D721Med (cell line): ENCODE results near the gene C1orf94.

ENCODE experiments used
- DNase-seq: peaks from one replicate; pipeline ENCODE4 v3.0.0; 2011; ENCODE audit warnings: low spot score; ENCODE audit not compliant: insufficient read length
- FAIRE-seq: peaks from 2 replicates; lab custom pipeline; 2011; peaks lifted over from hg19 to GRCh38; lab: Jason Lieb, UNC
- TF ChIP-seq, protein P1 (sequence below): IDR thresholded peaks from 2 replicates; pipeline ENCODE4 v1.5.1; 2012; ENCODE audit warnings: mild to moderate bottlenecking, control low read depth; ENCODE audit not compliant: insufficient read depth; ENCODE audit errors: missing control alignments

C1orf94 gene

DNA sequence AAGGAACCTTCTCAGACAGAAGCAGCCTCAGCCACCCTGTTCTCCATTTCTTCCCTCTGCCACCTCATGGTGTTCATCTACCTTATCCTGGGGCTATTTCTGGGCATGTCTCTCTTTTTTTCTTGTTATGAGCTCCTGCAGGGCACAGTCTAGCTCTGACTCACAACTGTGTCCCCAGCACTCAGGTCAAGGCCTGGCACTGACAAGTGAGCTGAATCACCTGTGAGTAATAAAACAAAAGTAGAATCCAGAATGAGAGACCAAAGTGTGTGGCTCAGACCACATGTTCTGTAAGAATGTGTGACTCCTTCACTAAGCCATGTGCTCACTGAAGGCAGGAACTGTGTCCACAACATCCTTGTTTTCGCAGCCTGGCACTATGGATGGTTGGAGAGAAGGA lies 23.2 kb downstream of the C1orf94 start:
- TF ChIP-seq, protein P1, sequence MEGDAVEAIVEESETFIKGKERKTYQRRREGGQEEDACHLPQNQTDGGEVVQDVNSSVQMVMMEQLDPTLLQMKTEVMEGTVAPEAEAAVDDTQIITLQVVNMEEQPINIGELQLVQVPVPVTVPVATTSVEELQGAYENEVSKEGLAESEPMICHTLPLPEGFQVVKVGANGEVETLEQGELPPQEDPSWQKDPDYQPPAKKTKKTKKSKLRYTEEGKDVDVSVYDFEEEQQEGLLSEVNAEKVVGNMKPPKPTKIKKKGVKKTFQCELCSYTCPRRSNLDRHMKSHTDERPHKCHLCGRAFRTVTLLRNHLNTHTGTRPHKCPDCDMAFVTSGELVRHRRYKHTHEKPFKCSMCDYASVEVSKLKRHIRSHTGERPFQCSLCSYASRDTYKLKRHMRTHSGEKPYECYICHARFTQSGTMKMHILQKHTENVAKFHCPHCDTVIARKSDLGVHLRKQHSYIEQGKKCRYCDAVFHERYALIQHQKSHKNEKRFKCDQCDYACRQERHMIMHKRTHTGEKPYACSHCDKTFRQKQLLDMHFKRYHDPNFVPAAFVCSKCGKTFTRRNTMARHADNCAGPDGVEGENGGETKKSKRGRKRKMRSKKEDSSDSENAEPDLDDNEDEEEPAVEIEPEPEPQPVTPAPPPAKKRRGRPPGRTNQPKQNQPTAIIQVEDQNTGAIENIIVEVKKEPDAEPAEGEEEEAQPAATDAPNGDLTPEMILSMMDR: no peak
- FAIRE-seq (no peak), DNase-seq (no peak)

DNA sequence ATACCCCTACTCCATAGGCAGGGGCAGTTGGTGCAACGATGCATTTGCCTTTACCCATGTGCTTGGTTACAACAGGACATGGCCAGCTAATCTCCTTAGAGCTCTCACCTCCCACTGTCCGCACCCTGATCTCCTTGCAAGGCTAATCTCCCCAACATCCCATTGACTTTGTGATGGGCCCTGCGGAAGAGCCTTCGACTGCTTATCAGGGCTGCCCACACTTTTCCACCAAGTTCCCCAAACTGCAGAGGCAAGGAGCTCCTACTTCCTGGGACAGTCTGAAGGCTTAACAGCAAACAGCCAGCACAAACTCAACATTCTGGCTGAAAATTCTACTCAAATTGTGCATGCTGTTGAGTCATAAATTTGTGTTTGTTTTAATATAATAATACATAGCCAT lies 36.0 kb downstream of the C1orf94 start:
- no peak for FAIRE-seq
- TF ChIP-seq, protein P1: no peak
- no peak for DNase-seq

DNA sequence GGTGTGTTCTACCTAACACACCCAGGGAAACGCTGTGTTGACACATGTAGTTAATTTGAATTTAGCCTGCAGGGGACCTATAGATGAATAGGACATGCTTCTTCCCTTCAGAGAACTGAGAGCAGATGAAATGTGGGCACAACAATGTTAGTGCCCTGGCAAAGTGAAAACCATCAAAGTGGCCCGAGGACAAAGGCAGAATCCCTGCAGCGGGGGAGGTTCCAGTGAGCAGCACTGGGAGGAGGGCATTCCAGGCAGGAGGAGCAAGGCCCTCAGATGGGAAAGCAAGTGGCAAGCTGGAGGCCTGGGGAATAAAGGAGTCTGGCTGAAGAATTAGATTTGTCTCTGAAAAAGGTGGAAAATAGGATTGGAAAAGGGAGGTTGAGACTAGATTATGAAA lies 37.2 kb downstream of the C1orf94 start:
- TF ChIP-seq, protein P1: no peak
- FAIRE-seq (no peak), DNase-seq (no peak)

DNA sequence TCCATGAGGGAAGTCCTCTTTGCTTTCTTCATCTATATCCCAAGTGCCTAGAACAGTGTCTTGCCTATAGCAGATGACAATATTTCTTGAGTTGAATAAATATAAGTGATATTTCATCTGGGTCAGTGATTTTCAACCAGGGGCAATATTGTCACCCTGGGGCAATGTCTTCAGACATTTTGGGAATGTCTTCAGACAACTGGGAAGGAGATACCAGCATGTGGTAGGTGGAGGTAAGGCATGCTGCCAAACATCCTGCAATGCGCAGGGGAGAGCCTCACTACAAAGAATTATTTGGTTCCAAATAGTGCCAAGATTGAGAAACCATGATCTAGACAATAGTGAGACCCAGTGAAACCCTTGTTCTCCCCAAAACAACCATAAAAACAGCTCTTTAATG lies 54.7 kb downstream of the C1orf94 start:
- DNase-seq (no peak), FAIRE-seq (no peak)
- TF ChIP-seq, protein P1: no peak

DNA sequence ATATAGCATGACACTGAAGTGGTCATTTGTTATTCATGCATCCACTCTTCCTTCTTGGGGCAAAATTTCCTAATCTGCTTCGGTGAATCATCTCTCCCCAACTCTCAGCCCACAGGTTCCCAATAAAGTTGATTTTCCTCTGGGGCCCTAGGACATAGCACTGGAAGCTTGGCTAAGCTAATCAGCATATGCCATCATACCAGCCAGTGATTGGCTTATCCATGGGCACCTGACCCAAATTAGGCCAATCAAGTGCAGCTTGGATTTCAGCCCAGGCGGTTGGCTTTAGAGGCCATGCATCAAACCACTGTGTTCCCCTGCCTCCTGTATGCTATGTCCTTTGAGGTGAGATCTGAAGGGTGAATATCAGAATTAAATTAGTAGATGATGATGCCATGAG lies 58.9 kb downstream of the C1orf94 start:
- DNase-seq: no peak
- no peak for FAIRE-seq
- TF ChIP-seq, protein P1: no peak

DNA sequence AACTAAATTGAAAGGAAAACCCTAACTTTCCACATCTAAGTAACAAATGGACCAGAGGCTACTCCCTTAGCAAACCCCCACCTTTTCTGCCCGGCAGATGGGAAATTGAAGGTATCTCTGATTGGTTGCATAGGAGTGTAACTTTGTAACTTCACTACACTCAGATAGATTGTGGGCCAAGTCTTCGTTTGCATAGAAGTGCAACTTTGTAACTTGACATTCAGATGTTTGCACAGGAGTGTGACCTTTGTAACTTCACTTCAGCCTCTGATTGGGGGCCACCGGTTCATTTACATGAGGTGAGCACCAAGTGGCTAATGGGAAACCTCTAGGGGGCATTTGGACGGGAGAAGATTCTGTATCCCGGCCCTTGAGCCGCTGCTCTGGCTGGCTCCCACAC lies 59.4 kb downstream of the C1orf94 start:
- FAIRE-seq (no peak), DNase-seq (no peak)
- TF ChIP-seq, protein P1: no peak

DNA sequence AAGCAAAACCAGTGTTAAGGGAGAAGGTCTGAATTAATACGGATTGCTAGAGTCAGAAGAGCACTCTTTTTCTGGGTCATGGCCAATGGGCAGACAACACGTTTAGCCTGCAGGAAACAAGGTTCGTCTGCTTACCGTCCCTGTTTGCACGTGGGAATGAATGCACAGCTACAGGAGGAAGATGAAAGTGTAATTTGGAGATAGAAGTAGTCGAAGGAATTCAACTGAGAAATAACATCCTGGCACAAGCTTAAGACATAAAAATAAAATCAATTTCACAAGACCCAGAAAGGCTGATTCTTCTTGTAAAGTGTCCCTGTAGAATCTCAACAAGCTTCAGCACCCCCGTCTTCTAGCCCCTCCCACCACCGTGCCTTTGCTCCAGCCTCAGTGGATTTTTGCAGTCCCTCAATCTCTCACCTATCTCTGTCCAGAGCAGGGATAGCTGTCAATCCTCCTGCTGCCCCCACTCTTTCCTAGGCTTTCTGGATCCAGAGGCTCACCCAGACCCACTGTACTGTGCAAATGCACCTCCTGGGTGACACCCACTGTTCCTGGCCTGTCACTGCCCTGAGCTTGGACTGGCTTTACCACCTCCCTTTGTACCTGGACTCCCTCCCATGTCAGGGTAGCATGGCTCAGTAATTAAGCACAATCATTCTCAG lies 60.6 kb downstream of the C1orf94 start:
- DNase-seq (no peak), FAIRE-seq (no peak)
- TF ChIP-seq, protein P1: no peak
